Neural crest cell (in vitro differentiated cells): ENCODE data around the gene GIGYF1. TPM values are rescaled to one million over a fixed set of nuclear protein-coding genes. Genes with fewer than 3 reads are reported as not detected.

Source experiments
- DNase-seq: peaks from one replicate; pipeline ENCODE4 v3.0.0; 2021; ENCODE audit warnings: low read depth, mixed read lengths, low spot score
- H3K27ac Mint-ChIP-seq: one replicate; pipeline ENCODE4 v1.8.0; 2021; ENCODE audit warnings: mild to moderate bottlenecking, mixed read lengths; ENCODE audit not compliant: unreplicated experiment
- H3K27me3 Mint-ChIP-seq: 2 replicates; pipeline ENCODE4 v1.8.0; 2021; ENCODE audit warnings: low read depth, mild to moderate bottlenecking, mixed read lengths
- H3K36me3 Mint-ChIP-seq: 2 replicates; pipeline ENCODE4 v1.8.0; 2021; ENCODE audit warnings: low read depth, mild to moderate bottlenecking, mixed read lengths
- H3K4me1 Mint-ChIP-seq: 2 replicates; pipeline ENCODE4 v1.8.0; 2021; ENCODE audit warnings: mixed read lengths
- H3K4me3 Mint-ChIP-seq: one replicate; pipeline ENCODE4 v1.8.0; 2021; ENCODE audit warnings: mild to moderate bottlenecking, mixed read lengths
- H3K9me3 Mint-ChIP-seq: 2 replicates; pipeline ENCODE4 v1.8.0; 2021; ENCODE audit warnings: mixed read lengths
- CTCF ChIP-seq: fragments of 200-600 bp; sonication (generic); conservative IDR thresholded peaks from 2 replicates; pipeline ENCODE4 v1.5.0; 2021; ENCODE audit warnings: antibody characterized with exemption, mild to moderate bottlenecking
- total RNA-seq: library from RNA; stranded (reverse); gene quantifications from 2 replicates; pipeline ENCODE4 v1.2.1, GENCODE V29; 2021

GIGYF1 gene
- total RNA-seq, 1 donor from 2014 or later, result 82.9 TPM

DNA sequence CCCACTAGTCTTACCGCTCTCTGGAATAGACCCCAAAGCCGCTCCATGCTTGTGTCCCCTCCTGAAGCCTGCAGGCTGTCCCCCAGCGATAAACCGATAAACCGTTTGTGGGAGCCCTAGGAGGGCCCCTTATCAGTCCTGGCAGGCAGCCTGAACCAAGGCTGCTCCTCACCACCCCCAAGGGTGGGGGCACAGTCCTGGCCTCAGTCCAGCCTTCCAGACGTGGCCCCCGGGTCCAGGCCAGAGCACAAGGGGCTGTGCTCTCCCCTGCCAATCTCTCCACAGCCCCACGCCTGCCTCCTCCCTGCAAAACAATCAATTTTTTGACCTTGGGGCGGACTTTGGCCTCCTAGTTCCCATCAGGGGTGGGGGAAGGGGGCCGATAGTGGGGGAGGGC is 52.6 kb downstream of the GIGYF1 start, which contains the start of gene TFR2:
TSS of gene TFR2 (minus strand) at position 90 of the 397 bp plus-strand sequence. CDS start at position 47, 43 bp downstream.
- no peaks in the 10 kb centered on the region for H3K4me1 Mint-ChIP-seq
- no peak within 1 kb of the TSS for H3K27ac Mint-ChIP-seq
- H3K27me3 Mint-ChIP-seq, result peaks cover 12% of the 10 kb centered on the region
- H3K9me3 Mint-ChIP-seq, result no peaks in the 10 kb centered on the region
- TF ChIP-seq CTCF, result no peak
- no peak within 1 kb of the TSS for H3K4me3 Mint-ChIP-seq
- no peaks in the 10 kb centered on the region for H3K36me3 Mint-ChIP-seq
- no peak for DNase-seq

- no peak overlapping the region for H3K27ac Mint-ChIP-seq
- no peak for TF ChIP-seq CTCF
- DNase-seq, result no peak
- no peaks in the 10 kb centered on the region for H3K4me1 Mint-ChIP-seq
- no peaks in the 10 kb centered on the region for H3K36me3 Mint-ChIP-seq
- H3K4me3 Mint-ChIP-seq, result no peak overlapping the region
- H3K9me3 Mint-ChIP-seq, result no peaks in the 10 kb centered on the region
- H3K27me3 Mint-ChIP-seq, result peaks cover 18% of the 10 kb centered on the region
These were observed 53.3 kb downstream of the GIGYF1 start for GRCh38 chr7:100640517-100641440.

- no peak for TF ChIP-seq CTCF
These were observed 54.0 kb downstream of the GIGYF1 start for GRCh38 chr7:100639995-100640516.

GRCh38 chr7:100632951-100633717 is 60.9 kb downstream of the GIGYF1 start:
- Mint-ChIP-seq H3K9me3 (no peaks in the 10 kb centered on the region), H3K27ac (peak overlapping the region; percentile 67), H3K36me3 (no peaks in the 10 kb centered on the region), H3K4me3 (peak overlapping the region; percentile 76), H3K4me1 (peaks cover 7% of the 10 kb centered on the region), H3K27me3 (peaks cover 45% of the 10 kb centered on the region)
- peak; percentile 58 for TF ChIP-seq CTCF
- DNase-seq, result peak; percentile 41

More at GRCh38 chr7:100639995-100640516, 54.0 kb downstream of the GIGYF1 start:
- DNase-seq, result no peak
- Mint-ChIP-seq H3K4me1 (no peaks in the 10 kb centered on the region), H3K4me3 (no peak overlapping the region), H3K27ac (no peak overlapping the region), H3K36me3 (no peaks in the 10 kb centered on the region), H3K9me3 (no peaks in the 10 kb centered on the region), H3K27me3 (peaks cover 16% of the 10 kb centered on the region)

GRCh38 chr7:100630066-100630465 is 64.0 kb downstream of the GIGYF1 start:
- H3K36me3 Mint-ChIP-seq, result no peaks in the 10 kb centered on the region
- no peak overlapping the region for H3K4me3 Mint-ChIP-seq
- no peaks in the 10 kb centered on the region for H3K9me3 Mint-ChIP-seq
- no peak for TF ChIP-seq CTCF
- peaks cover 15% of the 10 kb centered on the region for H3K4me1 Mint-ChIP-seq
- DNase-seq, result no peak
- peaks cover 32% of the 10 kb centered on the region for H3K27me3 Mint-ChIP-seq
- no peak overlapping the region for H3K27ac Mint-ChIP-seq

Other genes with a start within 250 kb of the GIGYF1 start
- 1.0 and 1.4 TPM in 2 replicates for gene SPACDR, start 230.0 kb downstream of the GIGYF1 start, total RNA-seq
- gene TSC22D4, start 215.0 kb downstream of the GIGYF1 start, total RNA-seq, result 28.8 and 32.8 TPM in 2 replicates
- 4.8 and 5.2 TPM in 2 replicates for gene NYAP1, start 210.3 kb downstream of the GIGYF1 start, total RNA-seq
- gene AGFG2, start 155.0 kb downstream of the GIGYF1 start, total RNA-seq, result 11.6 and 13.3 TPM in 2 replicates
- 3.4 and 4.6 TPM in 2 replicates for gene SAP25, start 120.3 kb downstream of the GIGYF1 start, total RNA-seq
- gene LRCH4, start 108.1 kb downstream of the GIGYF1 start, total RNA-seq, result 44.2 and 46.6 TPM in 2 replicates
- 0.50 and 0.61 TPM in 2 replicates for gene FBXO24, start 107.9 kb downstream of the GIGYF1 start, total RNA-seq
- gene PCOLCE, start 91.9 kb downstream of the GIGYF1 start, total RNA-seq, result 13.7 and 16.7 TPM in 2 replicates
- 24.3 and 27.9 TPM in 2 replicates for gene MOSPD3, start 81.7 kb downstream of the GIGYF1 start, total RNA-seq
- gene TFR2, start 52.7 kb downstream of the GIGYF1 start, total RNA-seq, result 1.7 and 2.4 TPM in 2 replicates
- 2.4 and 3.1 TPM in 2 replicates for gene ACTL6B, start 37.8 kb downstream of the GIGYF1 start, total RNA-seq
- gene GNB2, start 20.5 kb downstream of the GIGYF1 start, total RNA-seq, result 215 and 229 TPM in 2 replicates
- gene POP7, start 11.9 kb upstream of the GIGYF1 start, total RNA-seq, result 64.1 and 67.9 TPM in 2 replicates
- 0.23 and 0.30 TPM in 2 replicates for gene EPO, start 26.2 kb upstream of the GIGYF1 start, total RNA-seq
- not detected in 2 replicates for gene ZAN, start 39.3 kb upstream of the GIGYF1 start, total RNA-seq
- 80.4 and 84.5 TPM in 2 replicates for gene EPHB4, start 133.3 kb upstream of the GIGYF1 start, total RNA-seq
- 25.2 and 27.7 TPM in 2 replicates for gene SLC12A9, start 158.5 kb upstream of the GIGYF1 start, total RNA-seq
- 34.8 and 39.7 TPM in 2 replicates for gene TRIP6, start 173.1 kb upstream of the GIGYF1 start, total RNA-seq
- 330 and 356 TPM in 2 replicates for gene SRRT, start 180.9 kb upstream of the GIGYF1 start, total RNA-seq
- gene UFSP1, start 195.5 kb upstream of the GIGYF1 start, total RNA-seq, result 4.4 and 4.6 TPM in 2 replicates
- gene ACHE, start 201.6 kb upstream of the GIGYF1 start, total RNA-seq, result 1.7 and 2.0 TPM in 2 replicates